Dermis lymphatic vessel endothelial cell (primary cell): ENCODE results near the gene ZDHHC3. TPM values are rescaled to one million over a fixed set of nuclear protein-coding genes. Genes with fewer than 3 reads are reported as not detected.

Source experiments
- total RNA-seq: library from RNA; depleted of rRNA; stranded (reverse); fragments of >200 nt; gene quantifications from 2 replicates; pipeline ENCODE4 v1.2.1, GENCODE V29; 2014

ZDHHC3 gene
- total RNA-seq: 62.0 and 74.7 TPM in 2 replicates

DNA sequence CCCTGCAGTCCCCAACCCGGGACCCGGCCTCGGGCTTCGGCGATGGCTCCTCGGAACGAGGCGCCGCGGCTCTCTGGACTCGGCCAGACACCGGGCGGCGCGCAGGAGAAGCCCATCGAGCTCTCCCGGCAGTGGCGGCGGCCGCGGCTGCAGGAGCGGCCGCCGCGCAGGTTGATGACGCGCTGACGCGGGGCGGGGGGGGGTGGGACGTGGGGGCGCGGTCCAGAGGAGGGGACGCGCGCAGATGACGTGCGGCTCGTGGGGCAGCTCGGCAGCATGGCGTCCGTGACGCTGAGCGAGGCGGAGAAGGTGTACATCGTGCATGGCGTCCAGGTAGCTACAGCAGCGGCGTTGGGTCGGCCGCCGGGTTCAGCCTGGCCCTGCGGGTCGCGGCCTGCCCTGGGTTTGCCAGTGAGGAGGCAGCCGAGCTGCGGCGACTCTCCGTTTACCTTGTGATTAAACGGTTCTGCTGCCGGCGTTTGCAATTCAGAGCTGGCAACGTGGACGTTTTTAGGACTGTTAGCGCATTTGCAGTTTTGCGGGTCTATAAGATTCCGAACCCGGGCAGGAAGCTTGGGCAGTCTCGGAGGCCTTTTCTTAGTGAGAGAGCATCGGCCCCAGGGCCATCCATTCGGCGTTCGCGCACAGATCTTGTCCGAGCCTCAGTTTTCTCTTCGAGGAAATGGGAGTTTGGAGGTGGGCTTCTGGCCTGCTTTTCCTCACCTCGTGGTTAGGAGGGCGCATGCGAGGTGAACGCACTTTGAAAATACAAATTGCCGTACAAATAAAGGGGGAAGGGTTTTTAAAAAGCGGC, at the start of gene ZDHHC3, which contains the start of gene EXOSC7:
ZDHHC3 (minus strand) TSS at position 173 of the 814 bp plus-strand sequence. CDS start 16,738 bp downstream, outside the sequence.
EXOSC7 (plus strand) TSS at position 243 of the 814 bp plus-strand sequence; CDS start at position 277, 34 bp downstream.

Other genes with a start within 250 kb of the ZDHHC3 start
- gene ZNF501, start 246.5 kb downstream of the ZDHHC3 start, total RNA-seq: 4.2 and 6.7 TPM in 2 replicates
- gene KIAA1143, start 214.6 kb downstream of the ZDHHC3 start, total RNA-seq: 19.4 and 24.6 TPM in 2 replicates
- gene KIF15, start 214.4 kb downstream of the ZDHHC3 start, total RNA-seq: 1.8 and 2.2 TPM in 2 replicates
- 7.5 and 8.5 TPM in 2 replicates for gene TMEM42, start 114.3 kb downstream of the ZDHHC3 start, total RNA-seq
- under 0.01 TPM in 1 of 2 replicates, not detected in the other for gene TGM4, start 101.6 kb downstream of the ZDHHC3 start, total RNA-seq
- gene EXOSC7, start 70 bp upstream of the ZDHHC3 start, total RNA-seq: 35.4 and 51.0 TPM in 2 replicates
- 0.43 and 0.65 TPM in 2 replicates for gene CLEC3B, start 50.1 kb upstream of the ZDHHC3 start, total RNA-seq
- 0.11 TPM in 1 of 2 replicates, not detected in the other for gene CDCP1, start 170.2 kb upstream of the ZDHHC3 start, total RNA-seq